PC-9 (cell line): ENCODE data around the gene NDUFAF2. TPM values are rescaled to one million over a fixed set of nuclear protein-coding genes. Genes with fewer than 3 reads are reported as not detected.
"Not testable (repeated sequence)": the region's sequence is repeated elsewhere in the genome, so short reads cannot be mapped to it uniquely, and the experiment has no call there.

Experiments used
- BruUV-seq: library from RNA; stranded (reverse); fragments of 400-500 nt; replicated peaks from 2 replicates; lab custom pipeline; 2021; lab: Mats Ljungman, UMichigan
- CTCF ChIA-PET: fragments of 300-600 bp; sonication (Branson Sonifier 250); formaldehyde crosslinking; loops from one replicate; lab custom pipeline; 2022; ENCODE audit warnings: antibody characterized with exemption; lab: Charles Lee
- POLR2A ChIA-PET: fragments of 300-600 bp; sonication (Branson Sonifier 250); formaldehyde crosslinking; loops from one replicate; lab custom pipeline; 2022; ENCODE audit warnings: antibody characterized with exemption; ENCODE audit not compliant: unreplicated experiment; lab: Charles Lee
- DNase-seq, 2 experiments: peaks; one replicate each; pipeline versions ENCODE4 v3.0.0 to v3.0.0-alpha.2; 2015 to 2022; ENCODE audit warnings: mixed read lengths in 1 of 2
- H2AFZ ChIP-seq: fragments of 200-600 bp; sonication (generic); 2 replicates; pipeline ENCODE4 v1.8.1; 2017; ENCODE audit warnings: antibody characterized with exemption
- H3F3A ChIP-seq: fragments of 200-600 bp; sonication (generic); 2 replicates; pipeline ENCODE4 v1.8.1; 2017; ENCODE audit warnings: antibody characterized with exemption, mild to moderate bottlenecking, low read depth; ENCODE audit not compliant: insufficient read depth
- H3K27ac ChIP-seq: fragments of 200-600 bp; sonication (generic); 2 replicates; pipeline ENCODE4 v1.6.1; 2016; ENCODE audit warnings: mixed run types
- H3K27me3 ChIP-seq: fragments of 200-600 bp; sonication (generic); 2 replicates; pipeline ENCODE4 v1.6.1; 2016; ENCODE audit warnings: low read depth, mixed run types; ENCODE audit not compliant: insufficient read depth
- H3K36me3 ChIP-seq: fragments of 200-600 bp; sonication (generic); 2 replicates; pipeline ENCODE4 v1.6.1; 2016; ENCODE audit warnings: low read depth, mixed run types
- H3K4me1 ChIP-seq: fragments of 200-600 bp; sonication (generic); replicated peaks from 2 replicates; pipeline ENCODE4 v1.6.1; 2016; ENCODE audit warnings: mixed run types; ENCODE audit not compliant: insufficient read depth
- H3K4me2 ChIP-seq: fragments of 200-600 bp; sonication (generic); 2 replicates; pipeline ENCODE4 v1.6.1; 2017; ENCODE audit warnings: mixed run types
- H3K4me3 ChIP-seq: fragments of 200-600 bp; sonication (generic); 2 replicates; pipeline ENCODE4 v1.6.1; 2016; ENCODE audit warnings: mixed run types
- H3K79me2 ChIP-seq: fragments of 200-600 bp; sonication (generic); 2 replicates; pipeline ENCODE4 v1.6.1; 2017; ENCODE audit warnings: low read depth, mixed run types
- H3K9me2 ChIP-seq: fragments of 200-600 bp; sonication (generic); 2 replicates; pipeline ENCODE4 v1.8.1; 2017; ENCODE audit warnings: mild to moderate bottlenecking; ENCODE audit not compliant: insufficient read depth
- H3K9me3 ChIP-seq: fragments of 200-600 bp; sonication (generic); 2 replicates; pipeline ENCODE4 v1.8.1; 2016; ENCODE audit warnings: low read depth; ENCODE audit not compliant: insufficient read depth
- H4K20me1 ChIP-seq: fragments of 200-600 bp; sonication (generic); 2 replicates; pipeline ENCODE4 v1.8.1; 2017; ENCODE audit not compliant: insufficient read depth
- CTCF ChIP-seq: fragments of 200-600 bp; sonication (generic); conservative IDR thresholded peaks from 2 replicates; pipeline ENCODE4 v1.6.1; 2017; ENCODE audit warnings: mixed run types, antibody characterized with exemption, mild to moderate bottlenecking, moderate library complexity
- EZH2 ChIP-seq: fragments of 200-600 bp; sonication (generic); IDR thresholded peaks from 2 replicates; pipeline ENCODE4 v1.8.0; 2017; ENCODE audit warnings: antibody characterized with exemption, low read depth
- intact Hi-C: fragments of 100-400 bp; cut with micrococcal nuclease; formaldehyde crosslinking; loops from one replicate; pipeline ENCODE4 v1.10.0; 2022; ENCODE audit not compliant: unreplicated experiment
- total RNA-seq: library from RNA; stranded (reverse); gene quantifications from 2 replicates; pipeline ENCODE4 v1.2.3, GENCODE V29; 2021

NDUFAF2 gene
- total RNA-seq, 1 experiment from 2014 or later: 42.7 TPM

- H3F3A ChIP-seq: no peaks in the 10 kb centered on the region
- H3K4me3 ChIP-seq: no peak overlapping the region
- H3K27me3 ChIP-seq: no peaks in the 10 kb centered on the region
- H3K4me1 ChIP-seq: no peaks in the 10 kb centered on the region
- H3K9me3 ChIP-seq: no peaks in the 10 kb centered on the region
- no peak for DNase-seq
- POLR2A ChIA-PET: no interaction called here
- no peaks in the 10 kb centered on the region for H3K36me3 ChIP-seq
- H3K4me2 ChIP-seq: no peak overlapping the region
- no TSS peak for BruUV-seq
- H3K27ac ChIP-seq: no peak overlapping the region
- no peaks in the 10 kb centered on the region; the same call in 1 of the 2 replicates for H4K20me1 ChIP-seq
- no peaks in the 10 kb centered on the region for H3K9me2 ChIP-seq
- no peak for TF ChIP-seq EZH2
- TF ChIP-seq CTCF: no peak
- intact Hi-C loops: no loop called here
- CTCF ChIA-PET: no interaction called here
- H2AFZ ChIP-seq: no peak overlapping the region
- H3K79me2 ChIP-seq: no peaks in the 10 kb centered on the region
Observed at GRCh38 chr5:61029456-61030162, 84.6 kb downstream of the NDUFAF2 start.

DNA sequence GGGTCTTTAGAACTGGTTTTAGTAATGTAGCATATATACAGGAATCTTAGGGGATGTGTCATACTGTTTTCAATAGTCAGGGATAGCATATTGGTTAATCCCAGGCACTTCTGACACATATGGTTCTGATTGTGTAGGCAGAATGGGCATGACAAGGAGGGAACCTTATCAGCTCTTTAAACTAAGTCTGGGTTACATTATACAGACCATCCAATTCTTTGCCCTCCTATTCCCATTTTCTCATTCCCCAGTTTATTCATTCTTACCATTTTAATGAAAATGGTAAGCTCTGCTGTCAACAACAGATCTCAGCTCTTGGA lies 85.1 kb downstream of the NDUFAF2 start:
- Histone ChIP-seq H3K4me1 (no peaks in the 10 kb centered on the region), H3K9me3 (no peaks in the 10 kb centered on the region), H2AFZ (no peak overlapping the region), H3K4me3 (no peak overlapping the region), H3K9me2 (no peaks in the 10 kb centered on the region; the same call in 1 of the 2 replicates), H3K79me2 (no peaks in the 10 kb centered on the region), H3K4me2 (no peak overlapping the region), H3K27me3 (no peaks in the 10 kb centered on the region), H4K20me1 (no peaks in the 10 kb centered on the region; the same call in 1 of the 2 replicates), H3F3A (no peaks in the 10 kb centered on the region), H3K36me3 (no peaks in the 10 kb centered on the region), H3K27ac (no peak overlapping the region)
- DNase-seq: no peak
- intact Hi-C loops: no loop called here
- no TSS peak for BruUV-seq
- TF ChIP-seq EZH2 (no peak), CTCF (no peak)
- CTCF ChIA-PET: no interaction called here
- POLR2A ChIA-PET: no interaction called here

DNA sequence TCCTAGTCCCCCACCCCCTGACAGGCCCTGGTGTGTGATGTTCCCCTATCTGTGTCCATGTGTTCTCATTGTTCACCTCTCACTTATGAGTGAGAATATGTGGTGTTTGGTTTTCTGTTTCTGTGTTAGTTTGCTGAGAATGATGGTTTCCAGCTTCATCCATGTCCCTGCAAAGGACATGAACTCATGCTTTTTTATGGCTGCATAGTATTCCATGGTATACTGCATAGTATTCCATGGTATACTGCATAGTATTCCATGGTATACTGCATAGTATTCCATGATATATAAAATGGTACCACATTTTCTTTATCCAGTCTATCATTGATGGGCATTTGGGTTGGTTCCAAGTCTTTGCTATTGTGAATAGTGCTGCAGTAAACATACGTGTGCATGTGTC lies 86.3 kb downstream of the NDUFAF2 start:
- H2AFZ ChIP-seq, H3K9me3 ChIP-seq, H3K27me3 ChIP-seq, H3K4me2 ChIP-seq, H3K9me2 ChIP-seq, H3F3A ChIP-seq, BruUV-seq, H3K79me2 ChIP-seq, H3K4me1 ChIP-seq, H4K20me1 ChIP-seq, DNase-seq, H3K4me3 ChIP-seq, POLR2A ChIA-PET, CTCF ChIA-PET, intact Hi-C loops, H3K36me3 ChIP-seq, H3K27ac ChIP-seq: not testable (repeated sequence)

GRCh38 chr5:61044545-61044944 lies 99.5 kb downstream of the NDUFAF2 start:
- no peak overlapping the region for H3K4me3 ChIP-seq
- H3F3A ChIP-seq: peaks cover 5% of the 10 kb centered on the region; the same call in 1 of the 2 replicates
- H2AFZ ChIP-seq: no peak overlapping the region
- H3K4me1 ChIP-seq: peaks cover 15% of the 10 kb centered on the region
- peaks cover 6% of the 10 kb centered on the region; the same call in 1 of the 2 replicates for H3K9me3 ChIP-seq
- H3K27ac ChIP-seq: no peak overlapping the region
- 0 out of 2 replicates have a peak, but pooled peaks cover 7% of the 10 kb centered on the region for H3K79me2 ChIP-seq
- no peaks in the 10 kb centered on the region for H4K20me1 ChIP-seq
- no peaks in the 10 kb centered on the region for H3K36me3 ChIP-seq
- no peaks in the 10 kb centered on the region for H3K9me2 ChIP-seq
- BruUV-seq: no TSS peak
- no peak overlapping the region for H3K4me2 ChIP-seq
- intact Hi-C loops: no loop called here
- POLR2A ChIA-PET: no interaction called here
- CTCF ChIA-PET: no interaction called here
- no peak for DNase-seq
- TF ChIP-seq EZH2 (no peak), CTCF (no peak)
- H3K27me3 ChIP-seq: no peaks in the 10 kb centered on the region
